IPS-11a (cell line): Measurements from ENCODE around the gene KRT222.

Experiments used
- H3K4me3 ChIP-seq: one replicate; pipeline ENCODE4 v1.5.1; 2013; ENCODE audit warnings: low read depth, low read length, control low read depth

The KRT222 gene

GRCh38 chr17:40616592-40616991, 48.4 kb downstream of the KRT222 start:
- H3K4me3 ChIP-seq: no peak overlapping the region

GRCh38 chr17:40615841-40616476, 49.0 kb downstream of the KRT222 start:
- H3K4me3 ChIP-seq: no peak overlapping the region

- H3K4me3 ChIP-seq: no peak overlapping the region
Observed at GRCh38 chr17:40615068-40615840, 49.7 kb downstream of the KRT222 start.

- H3K4me3 ChIP-seq: no peak overlapping the region
Observed at GRCh38 chr17:40614431-40615067, 50.4 kb downstream of the KRT222 start.

- H3K4me3 ChIP-seq: no peak overlapping the region
Observed at GRCh38 chr17:40613467-40614154, 51.4 kb downstream of the KRT222 start.

- no peak overlapping the region for H3K4me3 ChIP-seq
Observed at GRCh38 chr17:40612599-40613244, 52.3 kb downstream of the KRT222 start.

- H3K4me3 ChIP-seq: no peak overlapping the region
Observed at GRCh38 chr17:40611840-40612474, 53.0 kb downstream of the KRT222 start.

GRCh38 chr17:40610359-40610758, 54.6 kb downstream of the KRT222 start:
- no peak overlapping the region for H3K4me3 ChIP-seq

- H3K4me3 ChIP-seq: no peak overlapping the region
Observed at GRCh38 chr17:40608061-40608581, 56.9 kb downstream of the KRT222 start.

- H3K4me3 ChIP-seq: no peak overlapping the region
Observed at GRCh38 chr17:40607641-40608040, 57.3 kb downstream of the KRT222 start.

- H3K4me3 ChIP-seq: no peak overlapping the region
Observed at GRCh38 chr17:40606548-40607353, 58.2 kb downstream of the KRT222 start.

- H3K4me3 ChIP-seq: no peak overlapping the region
Observed at GRCh38 chr17:40605306-40605705, 59.7 kb downstream of the KRT222 start.
